Body of pancreas (tissue), 4 donors: ENCODE results near the gene TMEM238L.
A peak's percentile ranks its signal among the peaks of the same experiment; 100 is the strongest.

Experiments used
- CTCF ChIP-seq, 7 experiments: fragments of 450-650 bp in 4 of 7; fragments of 200-600 bp in 3 of 7; sonication (generic) in 3 of 7; IDR thresholded peaks; one replicate each; pipeline ENCODE4 v1.5.1; 2016 to 2019; ENCODE audit warnings: antibody characterized with exemption in 7 of 7
- POLR2A ChIP-seq, 3 donors: fragments of 450-650 bp; IDR thresholded peaks; one replicate each; pipeline ENCODE4 v1.6.1; 2016; ENCODE audit warnings: antibody characterized with exemption in 3 of 3, mild to moderate bottlenecking in 2 of 3

- TF ChIP-seq CTCF (IDR thresholded peaks at IDR 0.05) (peak; percentile 91 to 98 (median 96)), POLR2A (IDR thresholded peaks at IDR 0.05) (no peak)
Observed at GRCh38 chr17:10844621-10845387, 40.9 kb upstream of the TMEM238L start.
